ENCODE measurements around the gene MORF4L2.
"Not testable (repeated sequence)": the region's sequence is repeated elsewhere in the genome, so short reads cannot be mapped to it uniquely, and the experiment has no call there.

DNA sequence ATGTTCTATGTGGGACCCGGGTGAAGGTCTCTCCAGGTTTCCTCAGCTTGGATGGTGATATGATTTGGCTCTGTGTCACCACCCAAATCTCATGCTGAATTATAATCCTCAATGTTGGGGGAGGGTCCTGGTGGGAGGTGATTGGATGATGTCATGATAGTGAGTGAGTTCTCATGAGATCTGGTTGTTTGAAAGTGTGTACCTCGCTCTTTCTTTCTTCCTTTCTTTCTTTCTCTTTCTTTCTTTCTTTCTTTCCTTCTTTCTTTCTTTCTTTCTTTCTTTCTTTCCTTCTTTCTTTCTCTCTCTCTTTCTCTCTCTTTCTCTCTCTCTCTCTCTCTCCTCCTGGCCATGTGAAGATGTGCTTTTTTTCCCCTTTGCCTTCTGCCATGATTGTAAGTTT lies 27.0 kb downstream of the MORF4L2 start:
- TF ChIP-seq POLR2A (IDR thresholded peaks at IDR 0.05): not testable (repeated sequence)
- TF ChIP-seq, protein P1, sequence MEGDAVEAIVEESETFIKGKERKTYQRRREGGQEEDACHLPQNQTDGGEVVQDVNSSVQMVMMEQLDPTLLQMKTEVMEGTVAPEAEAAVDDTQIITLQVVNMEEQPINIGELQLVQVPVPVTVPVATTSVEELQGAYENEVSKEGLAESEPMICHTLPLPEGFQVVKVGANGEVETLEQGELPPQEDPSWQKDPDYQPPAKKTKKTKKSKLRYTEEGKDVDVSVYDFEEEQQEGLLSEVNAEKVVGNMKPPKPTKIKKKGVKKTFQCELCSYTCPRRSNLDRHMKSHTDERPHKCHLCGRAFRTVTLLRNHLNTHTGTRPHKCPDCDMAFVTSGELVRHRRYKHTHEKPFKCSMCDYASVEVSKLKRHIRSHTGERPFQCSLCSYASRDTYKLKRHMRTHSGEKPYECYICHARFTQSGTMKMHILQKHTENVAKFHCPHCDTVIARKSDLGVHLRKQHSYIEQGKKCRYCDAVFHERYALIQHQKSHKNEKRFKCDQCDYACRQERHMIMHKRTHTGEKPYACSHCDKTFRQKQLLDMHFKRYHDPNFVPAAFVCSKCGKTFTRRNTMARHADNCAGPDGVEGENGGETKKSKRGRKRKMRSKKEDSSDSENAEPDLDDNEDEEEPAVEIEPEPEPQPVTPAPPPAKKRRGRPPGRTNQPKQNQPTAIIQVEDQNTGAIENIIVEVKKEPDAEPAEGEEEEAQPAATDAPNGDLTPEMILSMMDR (IDR thresholded peaks at IDR 0.05): not testable (repeated sequence)
